Measurements from ENCODE around the gene TRIM44.

Gene TRIM44

GRCh38 chr11:35844579-35844978 is 182.0 kb downstream of the TRIM44 start:
- no peaks in the 10 kb centered on the region for H3K27me3 ChIP-seq (ENCODE audit: insufficient read depth, low read length)
- no peaks in the 10 kb centered on the region for H3K4me1 ChIP-seq (ENCODE audit: insufficient read depth, low read length)
- H3K4me3 ChIP-seq (ENCODE audit: low read length): no peak overlapping the region
- no peak overlapping the region for H3K27ac ChIP-seq (ENCODE audit: low read depth, low read length)
- no peak overlapping the region for H3K9ac ChIP-seq (ENCODE audit: low read depth, low read length)
- WGBS: 93% methylated on average over 4 of the region's 4 CpGs
- H3K36me3 ChIP-seq (ENCODE audit: insufficient read depth, low read length): no peaks in the 10 kb centered on the region
- H3K9me3 ChIP-seq (ENCODE audit: insufficient read depth, low read depth, low read length): peaks cover 9% of the 10 kb centered on the region; the same call in 1 of the 2 replicates

GRCh38 chr11:35845860-35846259 is 183.3 kb downstream of the TRIM44 start:
- H3K27ac ChIP-seq (ENCODE audit: low read depth, low read length): no peak overlapping the region
- 92% methylated on average over 2 of the region's 2 CpGs for WGBS

GRCh38 chr11:35846874-35847273 is 184.3 kb downstream of the TRIM44 start:
- Histone ChIP-seq H3K27me3 (ENCODE audit: insufficient read depth, low read length) (no peaks in the 10 kb centered on the region), H3K4me3 (ENCODE audit: low read length) (no peak overlapping the region), H3K9me3 (ENCODE audit: insufficient read depth, low read depth, low read length) (no peaks in the 10 kb centered on the region), H3K27ac (ENCODE audit: low read depth, low read length) (no peak overlapping the region), H3K36me3 (ENCODE audit: insufficient read depth, low read length) (no peaks in the 10 kb centered on the region), H3K9ac (ENCODE audit: low read depth, low read length) (no peak overlapping the region), H3K4me1 (ENCODE audit: insufficient read depth, low read length) (no peaks in the 10 kb centered on the region)
- WGBS: 97% methylated on average over 5 of the region's 5 CpGs

More at GRCh38 chr11:35845860-35846259, 183.3 kb downstream of the TRIM44 start:
- Histone ChIP-seq H3K36me3 (ENCODE audit: insufficient read depth, low read length) (no peaks in the 10 kb centered on the region), H3K9ac (ENCODE audit: low read depth, low read length) (no peak overlapping the region), H3K9me3 (ENCODE audit: insufficient read depth, low read depth, low read length) (no peaks in the 10 kb centered on the region), H3K4me1 (ENCODE audit: insufficient read depth, low read length) (no peaks in the 10 kb centered on the region), H3K27me3 (ENCODE audit: insufficient read depth, low read length) (no peaks in the 10 kb centered on the region), H3K4me3 (ENCODE audit: low read length) (no peak overlapping the region)

DNA sequence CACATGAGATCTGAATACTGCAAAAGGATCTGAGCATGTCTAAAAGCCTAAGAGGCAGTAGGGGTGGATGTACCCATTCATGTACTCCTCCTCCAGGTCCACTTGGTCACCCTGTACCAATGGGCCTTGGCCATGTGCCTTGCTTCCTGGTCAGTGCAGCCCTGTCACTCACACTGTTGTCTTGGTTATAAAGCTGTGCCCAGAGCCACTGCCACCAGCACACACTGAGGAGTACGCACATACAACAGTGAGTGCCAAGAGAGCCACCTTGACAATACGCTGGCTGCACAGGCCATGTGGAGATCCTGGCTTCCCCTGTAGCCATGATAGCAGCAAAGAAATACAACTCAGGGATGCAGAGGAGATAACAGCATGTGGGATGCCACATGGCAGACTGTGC is 184.9 kb downstream of the TRIM44 start:
- whole genome bisulfite sequencing: 97% methylated on average over 2 of the region's 2 CpGs

GRCh38 chr11:35848616-35849015 is 186.0 kb downstream of the TRIM44 start:
- Histone ChIP-seq H3K9ac (ENCODE audit: low read depth, low read length) (no peak overlapping the region), H3K27me3 (ENCODE audit: insufficient read depth, low read length) (no peaks in the 10 kb centered on the region), H3K27ac (ENCODE audit: low read depth, low read length) (no peak overlapping the region), H3K36me3 (ENCODE audit: insufficient read depth, low read length) (no peaks in the 10 kb centered on the region), H3K9me3 (ENCODE audit: insufficient read depth, low read depth, low read length) (no peaks in the 10 kb centered on the region), H3K4me3 (ENCODE audit: low read length) (no peak overlapping the region), H3K4me1 (ENCODE audit: insufficient read depth, low read length) (no peaks in the 10 kb centered on the region)
- 84% methylated on average over 4 of the region's 4 CpGs for WGBS

More for the DNA sequence above, 184.9 kb downstream of the TRIM44 start:
- Histone ChIP-seq H3K9me3 (ENCODE audit: insufficient read depth, low read depth, low read length) (no peaks in the 10 kb centered on the region), H3K4me1 (ENCODE audit: insufficient read depth, low read length) (no peaks in the 10 kb centered on the region), H3K27ac (ENCODE audit: low read depth, low read length) (no peak overlapping the region), H3K36me3 (ENCODE audit: insufficient read depth, low read length) (no peaks in the 10 kb centered on the region), H3K4me3 (ENCODE audit: low read length) (no peak overlapping the region), H3K9ac (ENCODE audit: low read depth, low read length) (no peak overlapping the region), H3K27me3 (ENCODE audit: insufficient read depth, low read length) (no peaks in the 10 kb centered on the region)

- 90% methylated on average over 7 of the region's 7 CpGs for WGBS
- no peaks in the 10 kb centered on the region for H3K36me3 ChIP-seq (ENCODE audit: insufficient read depth, low read length)
- H3K9me3 ChIP-seq (ENCODE audit: insufficient read depth, low read depth, low read length): no peaks in the 10 kb centered on the region
- H3K4me1 ChIP-seq (ENCODE audit: insufficient read depth, low read length): no peaks in the 10 kb centered on the region
- no peaks in the 10 kb centered on the region for H3K27me3 ChIP-seq (ENCODE audit: insufficient read depth, low read length)
- no peak overlapping the region for H3K4me3 ChIP-seq (ENCODE audit: low read length)
- no peak overlapping the region for H3K27ac ChIP-seq (ENCODE audit: low read depth, low read length)
- no peak overlapping the region for H3K9ac ChIP-seq (ENCODE audit: low read depth, low read length)
Measured at GRCh38 chr11:35850191-35850590, 187.6 kb downstream of the TRIM44 start.

- H3K9ac ChIP-seq (ENCODE audit: low read depth, low read length): no peak overlapping the region
- H3K9me3 ChIP-seq (ENCODE audit: insufficient read depth, low read depth, low read length): no peaks in the 10 kb centered on the region
- no peak overlapping the region for H3K4me3 ChIP-seq (ENCODE audit: low read length)
- H3K4me1 ChIP-seq (ENCODE audit: insufficient read depth, low read length): no peaks in the 10 kb centered on the region
- H3K27ac ChIP-seq (ENCODE audit: low read depth, low read length): no peak overlapping the region
- H3K36me3 ChIP-seq (ENCODE audit: insufficient read depth, low read length): no peaks in the 10 kb centered on the region
- WGBS: 95% methylated on average over 5 of the region's 6 CpGs
- no peaks in the 10 kb centered on the region for H3K27me3 ChIP-seq (ENCODE audit: insufficient read depth, low read length)
Measured at GRCh38 chr11:35851342-35851741, 188.8 kb downstream of the TRIM44 start.

GRCh38 chr11:35852056-35852455 is 189.5 kb downstream of the TRIM44 start:
- no peaks in the 10 kb centered on the region for H3K9me3 ChIP-seq (ENCODE audit: insufficient read depth, low read depth, low read length)
- no peak overlapping the region for H3K27ac ChIP-seq (ENCODE audit: low read depth, low read length)
- H3K9ac ChIP-seq (ENCODE audit: low read depth, low read length): no peak overlapping the region
- H3K4me3 ChIP-seq (ENCODE audit: low read length): no peak overlapping the region
- H3K36me3 ChIP-seq (ENCODE audit: insufficient read depth, low read length): no peaks in the 10 kb centered on the region
- H3K27me3 ChIP-seq (ENCODE audit: insufficient read depth, low read length): no peaks in the 10 kb centered on the region
- no peaks in the 10 kb centered on the region for H3K4me1 ChIP-seq (ENCODE audit: insufficient read depth, low read length)
- WGBS: 89% methylated on average over 6 of the region's 6 CpGs

GRCh38 chr11:35853971-35854370 is 191.4 kb downstream of the TRIM44 start:
- H3K27me3 ChIP-seq (ENCODE audit: insufficient read depth, low read length): no peaks in the 10 kb centered on the region
- no peak overlapping the region for H3K9ac ChIP-seq (ENCODE audit: low read depth, low read length)
- H3K36me3 ChIP-seq (ENCODE audit: insufficient read depth, low read length): no peaks in the 10 kb centered on the region
- H3K4me1 ChIP-seq (ENCODE audit: insufficient read depth, low read length): no peaks in the 10 kb centered on the region
- no peak overlapping the region for H3K4me3 ChIP-seq (ENCODE audit: low read length)
- H3K27ac ChIP-seq (ENCODE audit: low read depth, low read length): no peak overlapping the region
- WGBS: 98% methylated on average over 5 of the region's 5 CpGs
- no peaks in the 10 kb centered on the region for H3K9me3 ChIP-seq (ENCODE audit: insufficient read depth, low read depth, low read length)

DNA sequence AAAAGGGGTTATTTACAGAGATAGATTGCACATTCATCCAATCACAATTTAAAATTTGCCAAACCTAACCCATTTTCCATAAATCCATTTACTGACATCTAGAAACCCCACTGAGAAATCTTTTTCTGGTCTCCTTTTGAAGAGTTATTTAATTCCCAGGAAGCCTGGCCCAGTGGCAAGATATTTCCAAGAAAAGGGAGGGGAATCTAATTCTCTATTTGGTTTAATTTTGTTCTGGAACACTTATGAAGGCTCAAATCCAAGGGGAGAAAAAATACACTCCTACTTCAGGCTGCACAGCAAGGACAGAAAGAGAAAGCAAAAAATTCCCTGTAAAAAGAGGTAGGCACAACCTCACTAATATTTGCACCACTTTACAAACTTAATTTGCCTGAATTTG is 193.1 kb downstream of the TRIM44 start:
- H3K27me3 ChIP-seq (ENCODE audit: insufficient read depth, low read length): no peaks in the 10 kb centered on the region

DNA sequence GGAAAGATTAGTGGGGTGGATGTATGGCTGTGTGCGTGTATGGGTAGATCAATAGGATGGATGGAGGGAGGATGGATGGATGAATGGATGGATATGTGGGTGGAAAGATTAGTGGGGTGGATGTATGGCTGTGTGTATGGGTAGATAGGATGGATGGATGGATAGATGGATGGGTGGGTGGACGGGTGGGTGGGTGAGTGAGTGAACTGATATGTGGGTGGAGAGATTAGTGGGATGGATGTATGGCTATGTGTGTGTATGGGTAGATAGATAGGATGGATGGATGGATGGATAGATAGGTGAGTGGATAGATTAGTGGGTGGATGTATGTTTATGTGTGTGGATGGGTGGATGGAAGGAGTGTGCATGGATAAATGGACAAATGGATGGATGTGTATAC is 193.7 kb downstream of the TRIM44 start:
- H3K4me1 ChIP-seq (ENCODE audit: insufficient read depth, low read length): no peaks in the 10 kb centered on the region
- H3K27ac ChIP-seq (ENCODE audit: low read depth, low read length): no peak overlapping the region
- H3K27me3 ChIP-seq (ENCODE audit: insufficient read depth, low read length): no peaks in the 10 kb centered on the region
- whole genome bisulfite sequencing: 85% methylated on average over 2 of the region's 2 CpGs
- no peaks in the 10 kb centered on the region for H3K9me3 ChIP-seq (ENCODE audit: insufficient read depth, low read depth, low read length)
- no peak overlapping the region for H3K9ac ChIP-seq (ENCODE audit: low read depth, low read length)
- no peaks in the 10 kb centered on the region for H3K36me3 ChIP-seq (ENCODE audit: insufficient read depth, low read length)
- H3K4me3 ChIP-seq (ENCODE audit: low read length): no peak overlapping the region

More for the DNA sequence above, 193.1 kb downstream of the TRIM44 start:
- no peak overlapping the region for H3K4me3 ChIP-seq (ENCODE audit: low read length)
- no peak overlapping the region for H3K27ac ChIP-seq (ENCODE audit: low read depth, low read length)
- H3K9me3 ChIP-seq (ENCODE audit: insufficient read depth, low read depth, low read length): no peaks in the 10 kb centered on the region
- no peaks in the 10 kb centered on the region for H3K4me1 ChIP-seq (ENCODE audit: insufficient read depth, low read length)
- H3K9ac ChIP-seq (ENCODE audit: low read depth, low read length): no peak overlapping the region
- no peaks in the 10 kb centered on the region for H3K36me3 ChIP-seq (ENCODE audit: insufficient read depth, low read length)

- H3K27me3 ChIP-seq (ENCODE audit: insufficient read depth, low read length): no peaks in the 10 kb centered on the region
- H3K4me1 ChIP-seq (ENCODE audit: insufficient read depth, low read length): no peaks in the 10 kb centered on the region
- no peak overlapping the region for H3K9ac ChIP-seq (ENCODE audit: low read depth, low read length)
- no peaks in the 10 kb centered on the region for H3K9me3 ChIP-seq (ENCODE audit: insufficient read depth, low read depth, low read length)
- H3K4me3 ChIP-seq (ENCODE audit: low read length): no peak overlapping the region
- H3K27ac ChIP-seq (ENCODE audit: low read depth, low read length): no peak overlapping the region
- no peaks in the 10 kb centered on the region for H3K36me3 ChIP-seq (ENCODE audit: insufficient read depth, low read length)
Measured at GRCh38 chr11:35856756-35857155, 194.2 kb downstream of the TRIM44 start.

All from HUES64 (cell line).